GM12891 (cell line): ENCODE data around the gene EXT2.

Experiments
- PAX5 ChIP-seq: IDR thresholded peaks from 2 replicates; pipeline ENCODE4 v1.6.1; 2011; ENCODE audit warnings: low read length, moderate library complexity, mild to moderate bottlenecking; ENCODE audit not compliant: insufficient read depth, severe bottlenecking
- POLR2A ChIP-seq: IDR thresholded peaks from 2 replicates; pipeline ENCODE4 v1.6.1; 2011; ENCODE audit warnings: low read depth, low read length, control low read depth
- POLR2AphosphoS5 ChIP-seq: IDR thresholded peaks from 2 replicates; pipeline ENCODE4 v1.6.1; 2011; ENCODE audit warnings: low read depth, low read length, control low read depth
- SPI1 ChIP-seq: IDR thresholded peaks from 2 replicates; pipeline ENCODE4 v1.6.1; 2011; ENCODE audit warnings: low read depth, low read length, control low read depth
- TAF1 ChIP-seq: IDR thresholded peaks from 2 replicates; pipeline ENCODE4 v1.6.1; 2011; ENCODE audit warnings: low read depth, low read length, control low read depth

DNA sequence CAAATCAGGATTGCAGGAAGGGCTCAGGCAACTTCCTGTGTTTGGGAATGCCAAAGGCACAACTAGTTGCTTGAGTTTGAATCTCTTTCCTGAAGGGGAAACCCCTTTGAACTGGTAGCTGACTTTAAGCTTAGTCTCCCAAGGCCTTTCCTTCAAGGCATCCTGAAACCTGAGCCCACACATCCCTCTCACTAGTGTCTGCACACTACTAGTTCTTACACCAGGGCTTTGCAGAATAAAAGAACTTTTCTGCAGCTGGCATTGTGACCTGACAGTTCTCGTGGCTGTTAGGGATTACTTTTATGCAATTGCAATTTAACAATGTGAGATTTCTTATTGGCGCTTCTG lies 95.4 kb downstream of the EXT2 start:
- TF ChIP-seq POLR2AphosphoS5 = no peak
- no peak for TF ChIP-seq POLR2A
- no peak for TF ChIP-seq TAF1
- TF ChIP-seq SPI1 = no peak
- no peak for TF ChIP-seq PAX5
